GM12878 (cell line): ENCODE results near the gene MAL. TPM values are rescaled to one million over a fixed set of nuclear protein-coding genes. Genes with fewer than 3 reads are reported as not detected.

ENCODE experiments used
- ATAC-seq: fragments of 200-7000 bp; cut with Tn5 transposase; 3 replicates; pipeline ENCODE4 v1.9.1; 2020; ENCODE audit warnings: mild to moderate bottlenecking, moderate library complexity
- BruUV-seq: library from RNA; stranded (reverse); fragments of 400-500 nt; replicated peaks from 2 replicates; lab custom pipeline; 2021; lab: Mats Ljungman, UMichigan
- CTCF ChIA-PET: fragments of 300-600 bp; sonication (Branson Sonifier 250); formaldehyde crosslinking; extraction: SDS; loops from one replicate; lab custom pipeline; 2021; ENCODE audit warnings: inconsistent platforms; lab: Yijun Ruan, JAX
- POLR2A ChIA-PET: fragments of 350-600 bp; formaldehyde crosslinking; extraction: SDS; loops from one replicate; lab custom pipeline; 2021; ENCODE audit warnings: inconsistent platforms; lab: Charles Lee
- RAD21 ChIA-PET: fragments of 300-600 bp; sonication (Branson Sonifier 250); formaldehyde crosslinking; loops from one replicate; lab custom pipeline; 2023; ENCODE audit warnings: antibody characterized with exemption; ENCODE audit not compliant: unreplicated experiment; lab: Charles Lee
- SMC1A ChIA-PET: fragments of 300-600 bp; sonication (Branson Sonifier 250); formaldehyde crosslinking; loops from one replicate; lab custom pipeline; 2023; ENCODE audit not compliant: unreplicated experiment, uncharacterized antibody; lab: Charles Lee
- DNase-seq: peaks from one replicate; pipeline ENCODE4 v3.0.0-alpha.2; 2011; ENCODE audit warnings: low read depth, low spot score
- FAIRE-seq: peaks from 3 replicates; lab custom pipeline; 2011; peaks lifted over from hg19 to GRCh38; lab: Jason Lieb, UNC
- H2AFZ ChIP-seq: 2 replicates; pipeline ENCODE4 v1.6.0; 2011; ENCODE audit warnings: low read depth, low read length, control low read depth; ENCODE audit not compliant: control insufficient read depth
- H3K27ac ChIP-seq: 2 replicates; pipeline ENCODE4 v1.5.1; 2011; ENCODE audit warnings: control low read depth; ENCODE audit not compliant: control insufficient read depth, insufficient read depth
- H3K27me3 ChIP-seq, 2 experiments: replicated peaks in 1 of 2; 2 replicates each; pipeline versions ENCODE4 v1.6.0 to v1.6.1; 2011; ENCODE audit warnings: low read length in 1 of 2; ENCODE audit not compliant: control insufficient read depth in 2 of 2, insufficient read depth in 2 of 2
- H3K36me3 ChIP-seq, 2 experiments: 2 replicates each; pipeline ENCODE4 v1.5.1; 2011; ENCODE audit warnings: low read length in 1 of 2; ENCODE audit not compliant: control insufficient read depth in 2 of 2, insufficient read depth in 2 of 2
- H3K4me1 ChIP-seq: 2 replicates; pipeline ENCODE4 v1.6.1; 2011; ENCODE audit warnings: mild to moderate bottlenecking, low read length, moderate library complexity, mixed read lengths; ENCODE audit not compliant: control insufficient read depth, insufficient read depth
- H3K4me2 ChIP-seq: 2 replicates; pipeline ENCODE4 v1.6.0; 2011; ENCODE audit warnings: control low read depth; ENCODE audit not compliant: control insufficient read depth, insufficient read depth
- H3K4me3 ChIP-seq: fragments of 200-600 bp; sonication (generic); 2 replicates; pipeline ENCODE4 v1.5.1; 2016
- H3K79me2 ChIP-seq: 2 replicates; pipeline ENCODE4 v1.6.0; 2011; ENCODE audit warnings: low read length; ENCODE audit not compliant: control insufficient read depth, insufficient read depth
- H3K9ac ChIP-seq: 2 replicates; pipeline ENCODE4 v1.8.0; 2011; ENCODE audit warnings: low read length, control low read depth, mixed read lengths; ENCODE audit not compliant: control insufficient read depth, insufficient read depth
- H3K9me3 ChIP-seq: replicated peaks from 3 replicates; pipeline ENCODE4 v1.5.1; 2011; ENCODE audit warnings: mild to moderate bottlenecking, low read length; ENCODE audit not compliant: control insufficient read depth, insufficient read depth
- H4K20me1 ChIP-seq: 2 replicates; pipeline ENCODE4 v1.6.0; 2011; ENCODE audit not compliant: control insufficient read depth, insufficient read depth
- ATF3 ChIP-seq: IDR thresholded peaks from 2 replicates; pipeline ENCODE4 v1.6.1; 2011; ENCODE audit warnings: low read depth, mild to moderate bottlenecking, low read length, moderate library complexity, borderline replicate concordance; ENCODE audit errors: extremely low read depth
- EZH2 ChIP-seq: IDR thresholded peaks from 2 replicates; pipeline ENCODE4 v1.6.1; 2012; ENCODE audit warnings: low read depth, mild to moderate bottlenecking, control low read depth, inconsistent platforms, low read length, borderline replicate concordance; ENCODE audit not compliant: control insufficient read depth
- HSF1 ChIP-seq: fragments of 150-350 bp; IDR thresholded peaks from 2 replicates; pipeline ENCODE4 v1.6.1; 2014; ENCODE audit warnings: mild to moderate bottlenecking, low read depth, low read length
- MLLT1 ChIP-seq: fragments of 450-650 bp; IDR thresholded peaks from 2 replicates; pipeline ENCODE4 v1.6.1; 2016; ENCODE audit warnings: mild to moderate bottlenecking
- NFYB ChIP-seq: IDR thresholded peaks from 2 replicates; pipeline ENCODE4 v1.6.1; 2011; ENCODE audit warnings: low read depth, mild to moderate bottlenecking, low read length, improper control_type of control experiment, moderate library complexity; ENCODE audit not compliant: insufficient read depth
- PKNOX1 ChIP-seq: fragments of 450-650 bp; IDR thresholded peaks from 2 replicates; pipeline ENCODE4 v1.6.1; 2016; ENCODE audit warnings: mild to moderate bottlenecking
- POLR2A ChIP-seq: IDR thresholded peaks from 2 replicates; pipeline ENCODE4 v1.6.1; 2011; ENCODE audit warnings: low read depth, mild to moderate bottlenecking, low read length
- POLR2AphosphoS5 ChIP-seq: IDR thresholded peaks from 2 replicates; pipeline ENCODE4 v1.6.1; 2011; ENCODE audit warnings: mild to moderate bottlenecking, low read length, inconsistent platforms
- RFX5 ChIP-seq: IDR thresholded peaks from 2 replicates; pipeline ENCODE4 v1.6.1; 2011; ENCODE audit warnings: low read depth, low read length, improper control_type of control experiment
- STAT1 ChIP-seq: fragments of 450-650 bp; conservative IDR thresholded peaks from 2 replicates; pipeline ENCODE4 v1.6.1; 2014; ENCODE audit warnings: antibody characterized with exemption, mild to moderate bottlenecking
- SUZ12 ChIP-seq: fragments of 200-600 bp; sonication (generic); IDR thresholded peaks from one replicate; pipeline ENCODE4 v1.6.1; 2018; ENCODE audit warnings: antibody characterized with exemption, mild to moderate bottlenecking; ENCODE audit not compliant: unreplicated experiment
- TARDBP ChIP-seq: IDR thresholded peaks from 2 replicates; pipeline ENCODE4 v1.6.1; 2016; ENCODE audit warnings: borderline replicate concordance
- ZBTB11 ChIP-seq: fragments of 450-650 bp; formaldehyde crosslinking; IDR thresholded peaks from 2 replicates; pipeline ENCODE4 v1.5.0; 2022; ENCODE audit warnings: mild to moderate bottlenecking, missing genetic modification characterization
- WGBS: methylation state at CpG from one replicate; pipeline ENCODE4 v1.1.6; 2016; ENCODE audit warnings: low lambda C conversion rate; ENCODE audit not compliant: insufficient replicate concordance, insufficient coverage; ENCODE audit errors: missing lambda C conversion rate; 5-methylcytosine and 5-hydroxymethylcytosine counted together
- in situ Hi-C: fragments of 300-500 bp; cut with MboI; formaldehyde crosslinking; loops from 9 replicates; pipeline ENCODE4 v1.14.3; 2018; ENCODE audit warnings: mixed read lengths
- intact Hi-C: fragments of 100-400 bp; cut with micrococcal nuclease; formaldehyde crosslinking; loops from one replicate; pipeline ENCODE4 v1.14.2; 2022; ENCODE audit not compliant: unreplicated experiment
- polyA plus RNA-seq, 11 experiments: library from polyadenylated mRNA; depleted of rRNA in 4 of 11; unstranded in 6 of 11; stranded (reverse) in 5 of 11; fragments of >200 nt; fragmentation: Nextera tagmentation in 4 of 11; fragmentation: Illumina TruSeq in 1 of 11; extraction: Ambion mirVana in 4 of 11; extraction: Trizol in 1 of 11; gene quantifications; 1 replicate in 1 of 11; 2 replicates in 10 of 11; pipeline versions ENCODE4 v1.2.1 to v1.2.3, GENCODE V29; 2011 to 2016; ENCODE audit warnings: inconsistent platforms in 2 of 11, missing spikeins in 2 of 11, low read depth in 1 of 11
- total RNA-seq, 4 experiments: library from RNA; depleted of rRNA in 3 of 4; stranded (reverse); fragments of >200 nt in 3 of 4; fragmentation: Illumina TruSeq in 1 of 4; extraction: Trizol in 1 of 4; gene quantifications; 2 replicates each; pipeline versions ENCODE4 v1.2.1 to v1.2.3, GENCODE V29; 2013 to 2021

MAL gene
- total and polyA plus RNA-seq, 10 of the 15 experiments (the other 5 are each of a cell fraction or from before 2014, with no cell fraction given) = 1.3 to 4.5 (median 1.7) TPM

GRCh38 chr2:95049961-95050360 is 24.5 kb downstream of the MAL start:
- peaks cover 32% of the 10 kb centered on the region for H3K4me1 ChIP-seq

More at GRCh38 chr2:95049961-95050360, 24.5 kb downstream of the MAL start:
- Histone ChIP-seq H3K27ac (no peak overlapping the region), H3K9me3 (no peaks in the 10 kb centered on the region), H3K4me2 (peak overlapping the region; percentile 37; the same call in 1 of the 2 replicates), H4K20me1 (no peaks in the 10 kb centered on the region), H3K4me3 (no peak overlapping the region), H3K9ac (no peak overlapping the region), H3K36me3 (no peaks in the 10 kb centered on the region), H3K27me3 (no peaks in the 10 kb centered on the region), H2AFZ (no peak overlapping the region), H3K79me2 (no peaks in the 10 kb centered on the region)
- ChIA-PET POLR2A (interaction anchor here (1.4 to 1.6 kb wide), 2 partner anchors 14 to 25 kb away, joined by 3 to 6 read pairs; no protein-coding TSS in a partner anchor), RAD21 (interaction anchor here (1.2 to 8.1 kb wide), 3 partner anchors 8 to 25 kb away, joined by 5 to 92 read pairs (median 5); partner anchors contain the start of gene MAL), SMC1A (interaction anchor here (0.8 to 7.8 kb wide), 2 partner anchors 14 to 26 kb away, joined by 3 to 94 read pairs; partner anchors contain the start of gene MAL), CTCF (interaction anchor here (1.0 to 7.9 kb wide), 2 partner anchors 16 to 26 kb away, joined by 3 to 134 read pairs; partner anchors contain the start of gene MAL)
- intact Hi-C loops = no loop called here
- TF ChIP-seq TARDBP = no peak
- no peak for TF ChIP-seq PKNOX1
- TF ChIP-seq MLLT1 = no peak
- TF ChIP-seq SUZ12 = no peak
- TF ChIP-seq HSF1 = no peak
- no peak for TF ChIP-seq RFX5
- no peak for TF ChIP-seq POLR2A
- no peak for TF ChIP-seq POLR2AphosphoS5
- no peak for TF ChIP-seq EZH2
- no peak for TF ChIP-seq NFYB
- no peak for TF ChIP-seq STAT1
- no peak for TF ChIP-seq ATF3
- no peak for TF ChIP-seq ZBTB11
- ATAC-seq (peak; percentile 6; the same call in 1 of the 3 replicates), DNase-seq (no peak), FAIRE-seq (no peak)
- no TSS peak for BruUV-seq
- WGBS = 56% methylated on average over 6 of the region's 6 CpGs
- in situ Hi-C loops = no loop called here
